Subcutaneous abdominal adipose tissue (tissue), 5 donors: ENCODE measurements around the gene CNTN4.

Experiments used
- H3K27ac ChIP-seq: one replicate; pipeline ENCODE4 v1.7.0; 2013; ENCODE audit warnings: low read depth, mild to moderate bottlenecking, inconsistent platforms, low read length, moderate library complexity
- H3K27me3 ChIP-seq, 5 donors: one replicate each; pipeline ENCODE4 v1.7.0; 2013; ENCODE audit warnings: low read length in 5 of 5, inconsistent platforms in 1 of 5; ENCODE audit not compliant: control insufficient read depth in 5 of 5, insufficient read depth in 4 of 5
- H3K36me3 ChIP-seq, 5 donors: one replicate each; pipeline ENCODE4 v1.7.0; 2013; ENCODE audit warnings: low read length in 5 of 5; ENCODE audit not compliant: control insufficient read depth in 5 of 5, insufficient read depth in 5 of 5
- H3K4me1 ChIP-seq, 5 donors: one replicate each; pipeline ENCODE4 v1.7.0; 2013; ENCODE audit warnings: low read length in 5 of 5, mild to moderate bottlenecking in 3 of 5, moderate library complexity in 1 of 5; ENCODE audit not compliant: control insufficient read depth in 5 of 5, insufficient read depth in 5 of 5
- H3K4me3 ChIP-seq, 5 donors: one replicate each; pipeline ENCODE4 v1.7.0; 2013; ENCODE audit warnings: low read length in 5 of 5, low read depth in 1 of 5
- H3K9ac ChIP-seq, 5 donors: one replicate each; pipeline ENCODE4 v1.7.0; 2013; ENCODE audit warnings: low read length in 5 of 5, mild to moderate bottlenecking in 4 of 5, moderate library complexity in 3 of 5
- H3K9me3 ChIP-seq, 5 donors: one replicate each; pipeline ENCODE4 v1.7.0; 2013; ENCODE audit warnings: low read length in 5 of 5; ENCODE audit not compliant: control insufficient read depth in 5 of 5
- donor health status: healthy.
- donor health status: healthy.
- donor health status: healthy.
- donor health status: healthy.
- donor health status: healthy.

Gene CNTN4

DNA sequence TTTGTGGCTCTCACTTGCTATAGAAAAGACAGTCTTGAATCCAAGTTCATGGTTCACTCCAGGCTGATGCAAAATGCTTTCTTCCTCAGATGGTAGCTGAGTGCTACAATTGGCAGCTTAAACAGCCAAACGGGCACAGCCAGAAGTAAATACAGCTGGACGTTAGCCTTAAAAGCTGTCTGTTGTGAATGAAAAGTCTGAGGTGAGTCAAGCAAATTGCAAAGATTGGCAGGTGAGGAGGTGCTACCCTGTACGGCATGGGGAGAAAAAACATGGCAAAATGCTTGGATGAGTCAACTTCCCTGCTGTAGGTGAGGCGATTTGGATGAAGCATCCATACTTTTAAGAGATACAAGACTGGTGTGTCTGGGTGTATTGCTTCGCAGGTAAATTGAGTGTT, 971.1 kb downstream of the CNTN4 start:
- Histone ChIP-seq H3K27ac (no peak overlapping the region), H3K27me3 (no peaks in the 10 kb centered on the region), H3K36me3 (no peaks in the 10 kb centered on the region), H3K4me3 (no peak overlapping the region), H3K9me3 (no peaks in the 10 kb centered on the region), H3K4me1 (no peaks in the 10 kb centered on the region), H3K9ac (no peak overlapping the region)

DNA sequence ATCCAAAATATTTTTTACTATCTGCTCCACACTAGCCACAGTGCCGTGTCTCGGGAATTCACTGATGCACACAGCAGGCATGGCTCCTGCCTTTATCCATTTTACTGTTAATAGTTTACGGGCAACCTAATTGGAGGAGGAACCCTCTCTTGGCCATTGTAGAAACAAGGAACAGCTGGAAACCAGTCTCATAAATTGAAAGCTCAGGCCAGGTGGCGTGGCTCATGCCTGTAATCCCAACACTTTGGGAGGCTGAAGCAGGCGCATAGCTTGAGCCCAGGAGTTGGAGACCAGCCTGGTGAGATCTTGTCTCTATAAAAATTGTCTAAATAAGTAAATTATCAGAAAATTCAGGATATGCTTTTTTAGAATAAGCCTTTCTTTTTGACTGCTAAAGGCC, 972.5 kb downstream of the CNTN4 start:
- H3K4me1 ChIP-seq = no peaks in the 10 kb centered on the region
- H3K27ac ChIP-seq = no peak overlapping the region
- no peaks in the 10 kb centered on the region for H3K27me3 ChIP-seq
- no peaks in the 10 kb centered on the region for H3K36me3 ChIP-seq
- no peak overlapping the region for H3K9ac ChIP-seq
- H3K4me3 ChIP-seq = no peak overlapping the region
- no peaks in the 10 kb centered on the region for H3K9me3 ChIP-seq

DNA sequence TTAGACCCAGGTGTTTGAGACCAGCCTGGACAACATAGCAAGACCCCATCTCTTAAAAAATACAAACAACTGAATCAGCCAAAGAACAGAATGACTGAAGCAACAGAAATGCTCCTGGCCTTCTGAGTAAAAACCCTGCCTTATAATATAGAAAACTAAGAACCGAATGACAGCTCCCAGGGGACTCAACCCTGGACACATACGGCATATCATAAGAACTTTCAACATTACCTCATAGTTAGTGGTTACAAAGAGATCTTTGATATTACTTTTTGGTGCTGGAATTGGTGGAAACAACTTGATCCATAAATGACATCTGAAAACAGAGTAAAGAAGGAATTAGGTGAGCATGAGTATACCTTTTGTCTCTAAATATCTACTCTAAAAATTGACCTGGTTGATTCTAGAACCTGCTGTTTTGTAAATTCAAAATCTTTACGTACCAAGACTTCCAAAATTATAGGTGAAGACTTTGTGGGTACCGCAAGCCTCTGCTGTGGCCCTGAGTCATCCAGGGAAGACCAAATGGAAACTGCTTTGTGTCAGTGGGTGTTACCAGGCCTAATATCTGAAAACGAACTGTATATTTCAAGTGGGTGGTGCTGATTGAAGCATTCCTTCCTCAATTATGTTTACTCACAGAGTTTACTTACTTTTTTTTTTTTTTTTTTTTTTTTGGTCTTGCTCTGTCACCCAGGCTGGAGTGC, 976.0 kb downstream of the CNTN4 start:
- H3K4me3 ChIP-seq = no peak overlapping the region
- H3K36me3 ChIP-seq = no peaks in the 10 kb centered on the region
- H3K9ac ChIP-seq = no peak overlapping the region
- no peaks in the 10 kb centered on the region for H3K4me1 ChIP-seq
- H3K27ac ChIP-seq = no peak overlapping the region
- H3K27me3 ChIP-seq = no peaks in the 10 kb centered on the region
- H3K9me3 ChIP-seq = no peaks in the 10 kb centered on the region

DNA sequence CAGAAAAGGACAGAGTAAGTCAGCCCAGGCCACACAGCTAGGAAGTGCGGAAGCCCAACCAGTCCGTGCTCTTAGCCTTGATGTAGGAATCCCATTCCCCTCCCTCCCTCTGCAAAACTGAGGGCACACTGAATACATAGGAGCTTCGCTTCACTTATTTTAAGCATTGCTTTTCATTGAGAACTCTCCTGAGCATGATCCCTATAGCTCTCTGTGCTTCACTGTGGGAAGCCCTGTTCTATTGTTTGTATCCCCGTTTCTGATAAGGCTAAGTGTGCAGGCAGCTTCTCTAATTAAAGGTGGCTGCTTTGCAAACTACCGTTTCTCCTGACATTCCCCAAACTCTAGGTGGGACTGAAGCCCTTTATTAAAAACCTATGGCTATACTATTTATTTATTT, 981.6 kb downstream of the CNTN4 start:
- no peak overlapping the region for H3K4me3 ChIP-seq

DNA sequence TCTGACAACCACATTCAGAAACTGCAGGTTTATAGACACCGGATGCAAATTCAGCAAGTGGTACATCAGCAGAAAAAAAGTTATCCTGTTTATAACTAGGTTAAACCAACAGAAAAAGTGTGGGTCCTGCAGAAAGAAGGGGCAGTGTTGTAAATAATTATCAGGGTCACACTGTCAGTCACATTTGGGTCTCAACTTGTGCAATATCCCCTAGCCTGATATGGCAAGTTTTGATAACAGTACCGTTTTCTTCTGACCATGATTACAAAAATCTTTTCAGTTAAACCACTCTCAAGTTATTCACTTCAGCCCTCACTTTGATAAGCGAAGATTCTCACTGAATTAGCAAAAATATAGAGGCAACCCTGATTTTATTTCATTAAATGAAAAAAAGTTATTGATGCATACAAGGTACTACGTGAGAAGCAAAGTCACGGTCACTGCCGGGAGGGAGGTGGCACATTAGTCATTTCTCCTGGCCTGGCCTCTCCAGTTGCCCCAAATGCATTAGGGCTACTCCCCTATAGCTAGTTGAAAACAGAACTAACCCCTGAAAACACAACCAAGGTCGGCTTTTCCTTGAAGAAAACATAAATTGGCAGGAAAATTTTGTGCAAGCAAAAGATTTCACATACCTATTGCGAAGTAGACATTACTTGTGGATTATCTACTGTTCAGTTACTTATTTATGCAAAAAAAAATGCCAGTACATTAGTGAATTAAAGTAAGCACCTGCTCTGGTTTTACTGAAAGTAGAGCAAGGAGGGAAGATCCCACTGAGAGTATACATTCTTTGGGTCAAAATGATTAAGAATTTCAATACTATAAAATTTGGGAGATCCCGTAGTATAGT, 982.9 kb downstream of the CNTN4 start:
- no peak overlapping the region for H3K4me3 ChIP-seq
- no peaks in the 10 kb centered on the region for H3K27me3 ChIP-seq
- H3K4me1 ChIP-seq = no peaks in the 10 kb centered on the region
- no peak overlapping the region for H3K9ac ChIP-seq
- H3K27ac ChIP-seq = no peak overlapping the region
- H3K9me3 ChIP-seq = no peaks in the 10 kb centered on the region
- no peaks in the 10 kb centered on the region for H3K36me3 ChIP-seq

More for the DNA sequence above, 981.6 kb downstream of the CNTN4 start:
- no peaks in the 10 kb centered on the region for H3K4me1 ChIP-seq
- no peaks in the 10 kb centered on the region for H3K27me3 ChIP-seq
- no peaks in the 10 kb centered on the region for H3K36me3 ChIP-seq
- no peak overlapping the region for H3K27ac ChIP-seq
- H3K9me3 ChIP-seq = no peaks in the 10 kb centered on the region
- H3K9ac ChIP-seq = no peak overlapping the region

DNA sequence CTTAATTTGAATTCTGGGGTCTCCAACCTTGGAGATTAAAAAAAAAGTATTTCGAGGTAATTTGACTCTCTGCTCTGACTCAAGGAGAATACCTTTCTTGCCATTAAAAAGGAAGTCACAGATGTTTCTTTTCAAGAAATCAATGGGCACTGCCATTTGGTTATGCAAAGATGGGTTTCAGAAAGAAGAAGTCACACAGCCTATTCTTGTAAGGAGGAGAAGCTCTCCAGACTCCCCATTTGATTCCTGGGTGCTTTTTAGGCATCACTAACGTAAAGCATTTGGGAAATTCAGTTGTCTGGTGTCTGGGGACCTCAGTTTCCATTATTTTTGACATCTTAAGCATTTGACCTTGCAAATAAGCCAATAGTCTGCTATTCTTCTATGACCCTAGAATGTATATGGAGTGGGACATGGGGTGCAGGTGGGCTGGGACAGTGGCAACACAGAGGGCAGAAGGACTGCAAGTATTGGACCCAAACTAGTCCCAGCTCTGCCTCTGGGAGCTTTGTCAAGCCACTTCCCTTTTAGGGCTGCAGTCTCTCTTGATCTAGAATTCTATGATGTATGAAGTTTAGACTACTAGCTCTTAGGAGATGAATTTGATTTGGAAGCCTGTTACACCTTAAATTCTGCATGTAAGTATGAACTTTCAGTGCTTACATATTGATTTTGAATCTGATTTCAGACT, 983.7 kb downstream of the CNTN4 start:
- H3K27me3 ChIP-seq = no peaks in the 10 kb centered on the region
- H3K9me3 ChIP-seq = no peaks in the 10 kb centered on the region
- no peaks in the 10 kb centered on the region for H3K4me1 ChIP-seq
- no peaks in the 10 kb centered on the region for H3K36me3 ChIP-seq
- H3K4me3 ChIP-seq = no peak overlapping the region
- H3K9ac ChIP-seq = no peak overlapping the region
- no peak overlapping the region for H3K27ac ChIP-seq

DNA sequence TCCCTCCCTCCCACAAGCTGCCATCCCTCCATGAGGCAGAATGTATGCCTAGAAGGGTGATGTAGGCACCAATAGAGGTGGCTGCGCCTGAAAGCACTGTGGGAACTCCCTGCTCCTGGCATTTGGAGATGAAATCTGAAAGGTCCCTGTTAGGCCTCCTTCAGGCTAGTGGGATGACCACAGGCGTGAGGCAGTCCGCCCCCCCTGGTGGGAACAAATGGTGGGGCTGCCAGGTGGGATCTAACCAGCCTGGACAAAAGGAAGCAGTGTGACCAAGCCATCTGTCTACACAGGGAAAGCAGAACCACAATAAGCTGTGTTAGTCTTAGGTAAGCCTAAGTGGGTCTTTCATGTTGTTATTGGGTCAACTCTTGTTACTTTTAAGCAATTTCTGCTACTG, 986.2 kb downstream of the CNTN4 start:
- Histone ChIP-seq H3K36me3 (no peaks in the 10 kb centered on the region), H3K27me3 (no peaks in the 10 kb centered on the region), H3K4me1 (no peaks in the 10 kb centered on the region), H3K9me3 (no peaks in the 10 kb centered on the region), H3K27ac (no peak overlapping the region), H3K9ac (no peak overlapping the region), H3K4me3 (no peak overlapping the region)

DNA sequence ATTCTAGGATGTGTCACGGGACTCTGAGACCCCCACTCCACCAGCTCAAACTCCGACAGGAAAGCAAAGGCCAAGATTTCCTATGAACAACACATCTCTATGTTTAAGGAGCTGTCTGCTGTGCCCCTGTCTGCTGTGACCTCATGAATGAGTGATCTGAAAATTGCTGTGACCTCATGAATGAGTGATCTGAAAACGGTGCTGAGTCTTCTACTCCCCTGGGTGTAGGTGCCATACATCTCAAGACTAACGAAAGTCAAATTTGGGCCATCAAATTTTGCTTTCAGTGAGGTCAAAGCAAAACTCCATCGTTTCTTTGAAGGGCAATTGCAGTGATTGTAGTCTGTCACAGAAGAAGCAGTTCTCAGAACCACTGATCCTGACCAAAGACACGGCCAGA, 987.1 kb downstream of the CNTN4 start:
- Histone ChIP-seq H3K4me1 (no peaks in the 10 kb centered on the region), H3K36me3 (no peaks in the 10 kb centered on the region), H3K27me3 (no peaks in the 10 kb centered on the region), H3K4me3 (no peak overlapping the region), H3K9me3 (no peaks in the 10 kb centered on the region), H3K27ac (no peak overlapping the region), H3K9ac (no peak overlapping the region)

DNA sequence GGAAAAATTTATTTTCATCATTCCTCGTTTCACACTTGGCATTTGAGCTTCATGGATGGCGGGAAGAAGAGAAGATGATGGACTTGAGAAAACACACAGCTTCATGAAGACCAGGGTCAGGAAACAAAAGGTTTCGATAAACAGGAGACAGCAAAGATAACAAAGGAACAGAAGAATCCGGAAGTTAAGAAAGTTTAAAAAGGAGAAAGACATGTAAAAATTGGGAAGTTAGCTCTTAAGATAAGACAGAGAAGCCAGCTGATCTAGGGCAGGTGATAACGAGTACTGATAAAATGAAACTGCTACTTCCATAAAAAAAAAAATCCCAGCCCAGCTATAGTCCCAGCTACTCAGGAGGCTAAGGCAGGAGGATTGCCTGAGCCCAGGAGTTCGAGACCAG, 987.6 kb downstream of the CNTN4 start:
- no peaks in the 10 kb centered on the region for H3K27me3 ChIP-seq
- H3K36me3 ChIP-seq = no peaks in the 10 kb centered on the region
- H3K9ac ChIP-seq = no peak overlapping the region
- H3K27ac ChIP-seq = no peak overlapping the region
- no peaks in the 10 kb centered on the region for H3K9me3 ChIP-seq
- H3K4me1 ChIP-seq = no peaks in the 10 kb centered on the region
- no peak overlapping the region for H3K4me3 ChIP-seq

DNA sequence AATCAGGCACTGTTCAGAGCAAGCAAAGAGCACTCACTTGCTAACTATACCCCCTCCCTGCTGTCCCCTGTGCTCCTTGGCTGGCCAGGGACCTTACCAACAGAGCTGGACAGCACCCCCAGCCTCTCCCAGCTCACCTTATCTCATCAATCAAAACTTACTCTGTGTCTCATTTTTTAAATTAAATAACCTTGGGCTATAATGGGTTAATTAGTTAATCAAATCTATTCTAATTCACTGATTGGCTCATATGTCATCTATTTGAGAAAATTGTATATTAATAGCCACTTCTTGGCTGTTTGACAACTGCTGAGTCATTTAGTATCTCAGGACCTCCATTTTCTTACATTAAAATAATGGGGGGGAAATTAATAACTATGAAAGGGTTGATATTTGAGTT, 988.6 kb downstream of the CNTN4 start:
- Histone ChIP-seq H3K4me1 (no peaks in the 10 kb centered on the region), H3K36me3 (no peaks in the 10 kb centered on the region), H3K4me3 (no peak overlapping the region), H3K27me3 (no peaks in the 10 kb centered on the region), H3K27ac (no peak overlapping the region), H3K9ac (no peak overlapping the region), H3K9me3 (no peaks in the 10 kb centered on the region)
